ENCODE results near the gene BRICD5. TPM values are rescaled to one million over a fixed set of nuclear protein-coding genes. Genes with fewer than 3 reads are reported as not detected.

Gene BRICD5
- total RNA-seq, 1 donor from 2014 or later, result 3.7 TPM

DNA sequence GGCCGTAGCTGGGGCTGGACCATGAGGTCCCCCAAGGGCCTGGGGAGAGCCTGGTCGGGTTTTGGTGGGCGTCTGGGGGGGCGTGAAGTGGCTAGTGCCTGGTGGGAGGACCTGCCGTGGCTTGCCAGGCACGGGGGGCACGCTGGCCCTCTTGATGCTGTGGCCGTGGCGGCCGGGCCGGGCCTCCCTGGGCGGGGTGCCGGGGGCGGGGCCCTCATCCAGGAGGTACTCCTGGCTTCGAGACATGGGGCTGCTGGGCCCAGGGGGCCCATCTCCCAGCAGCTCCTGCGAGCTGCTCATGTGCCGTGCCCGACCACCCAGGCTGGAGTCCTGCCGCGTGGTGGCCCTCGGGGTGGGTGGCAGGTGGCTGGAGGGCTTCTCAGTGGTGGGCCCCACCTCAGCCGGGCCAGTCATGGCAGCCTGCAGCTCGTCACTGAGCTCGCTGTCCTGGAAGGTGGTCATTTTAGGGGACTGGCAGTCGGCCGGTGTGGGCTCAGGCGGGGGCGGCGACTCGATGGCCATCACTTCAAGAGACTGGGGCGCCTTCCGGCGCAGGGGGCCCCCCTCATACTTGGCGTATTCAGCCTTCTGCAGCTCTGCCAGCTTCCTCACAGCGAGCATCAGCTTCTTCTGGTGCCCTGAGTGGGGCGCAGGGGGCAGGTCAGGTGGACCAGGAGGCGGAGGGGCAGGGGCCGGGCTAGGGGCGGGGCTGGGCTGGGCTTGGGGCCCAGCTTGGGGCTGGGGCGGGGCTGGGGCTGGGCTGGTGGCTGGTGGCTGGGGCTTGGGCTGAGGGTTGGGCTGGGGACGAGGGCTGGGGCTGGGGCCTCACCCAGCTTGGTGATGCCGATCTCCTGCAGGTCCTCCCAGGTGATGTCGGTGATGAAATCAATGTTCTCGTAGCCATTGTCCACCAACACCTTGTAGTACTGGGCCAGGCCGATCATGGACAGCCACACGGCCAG is 29.4 kb downstream of the BRICD5 start:
- no peak for DNase-seq

GRCh38 chr16:2180461-2180860 is 30.2 kb downstream of the BRICD5 start:
- no peak for DNase-seq

- no peak for DNase-seq
Observed at GRCh38 chr16:2179576-2179975, 31.1 kb downstream of the BRICD5 start.

GRCh38 chr16:2179107-2179501 is 31.6 kb downstream of the BRICD5 start:
- DNase-seq, result no peak

DNA sequence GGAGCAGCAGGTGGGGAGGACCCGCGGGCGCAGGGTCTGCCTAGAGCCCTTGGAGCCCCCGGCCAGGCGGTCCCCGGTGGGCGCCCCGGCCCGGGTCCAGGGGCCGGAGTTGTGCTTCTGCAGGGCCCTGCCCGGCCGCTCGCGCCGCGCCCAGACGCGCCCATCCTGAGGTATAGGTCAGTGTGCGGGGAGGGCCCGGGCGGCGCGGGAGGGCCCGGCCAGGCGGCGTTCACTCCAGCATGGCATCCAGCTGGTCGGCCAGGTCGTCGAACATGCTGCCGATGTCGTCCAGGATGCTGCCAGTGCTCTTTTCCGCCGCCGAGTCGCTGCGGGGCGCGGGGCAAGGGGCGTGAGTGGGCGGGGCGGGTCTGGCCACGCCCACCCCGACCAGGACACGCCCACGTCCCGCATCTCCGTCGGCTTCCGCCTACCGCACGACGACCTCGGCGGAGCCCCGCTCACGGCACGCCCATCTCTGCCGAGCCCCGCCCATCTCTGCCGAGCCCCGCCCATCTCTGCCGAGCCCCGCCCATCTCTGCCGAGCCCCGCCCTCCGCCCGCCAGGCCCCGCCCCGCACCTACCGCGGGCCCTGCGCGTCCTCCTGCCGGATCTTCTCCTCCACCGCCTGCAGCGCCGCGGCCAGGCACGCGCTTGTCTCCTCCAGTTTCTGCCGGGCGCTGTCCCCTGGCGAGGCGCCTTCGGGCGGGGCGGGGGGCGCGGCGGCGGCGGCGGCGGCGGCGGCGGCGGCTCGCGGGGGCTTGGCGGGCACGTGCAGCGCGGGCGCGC is 32.1 kb downstream of the BRICD5 start:
- no peak for DNase-seq

DNA sequence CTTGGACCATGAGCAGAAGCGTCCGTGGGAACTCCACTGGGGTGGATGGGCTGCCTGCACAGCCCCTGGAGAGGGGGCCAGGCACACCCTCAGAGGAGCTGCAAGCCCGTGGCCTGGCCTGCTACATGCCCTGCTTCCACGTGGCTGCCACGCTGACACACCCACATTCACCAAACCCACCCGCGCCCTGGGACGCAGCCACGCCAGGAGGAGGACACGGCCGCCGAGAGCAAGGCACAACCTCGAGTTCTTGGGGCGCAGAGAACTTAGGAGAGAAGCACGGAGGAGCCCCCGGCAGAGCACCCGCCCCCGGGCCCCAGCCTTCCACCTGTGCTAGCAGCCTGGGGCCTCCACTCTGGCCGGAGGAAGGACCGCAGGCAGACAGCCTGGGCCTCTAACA is 33.1 kb downstream of the BRICD5 start:
- DNase-seq, result no peak

DNA sequence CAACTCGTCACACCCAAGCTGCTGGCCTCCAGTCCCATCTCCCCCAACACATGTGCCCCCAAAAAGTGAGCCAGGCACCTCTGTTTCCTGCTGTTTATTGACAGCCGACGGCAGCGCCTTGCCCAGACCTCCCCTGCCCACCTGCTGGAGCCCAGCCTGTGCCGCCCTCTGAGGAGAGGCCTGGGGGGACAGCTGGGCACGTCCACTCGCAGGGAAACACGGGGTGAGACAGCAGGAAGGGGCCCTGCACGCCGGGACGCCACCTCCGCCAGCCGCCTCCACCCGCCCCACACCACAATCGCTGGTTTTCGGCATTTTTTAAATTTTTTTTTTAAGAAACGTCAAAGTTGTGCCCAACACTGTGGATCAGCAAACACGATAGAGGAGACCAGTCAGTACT is 33.6 kb downstream of the BRICD5 start:
- no peak for DNase-seq

- no peak for DNase-seq
Observed at GRCh38 chr16:2176047-2176446, 34.6 kb downstream of the BRICD5 start.

GRCh38 chr16:2175454-2175853 is 35.2 kb downstream of the BRICD5 start:
- DNase-seq, result no peak

DNA sequence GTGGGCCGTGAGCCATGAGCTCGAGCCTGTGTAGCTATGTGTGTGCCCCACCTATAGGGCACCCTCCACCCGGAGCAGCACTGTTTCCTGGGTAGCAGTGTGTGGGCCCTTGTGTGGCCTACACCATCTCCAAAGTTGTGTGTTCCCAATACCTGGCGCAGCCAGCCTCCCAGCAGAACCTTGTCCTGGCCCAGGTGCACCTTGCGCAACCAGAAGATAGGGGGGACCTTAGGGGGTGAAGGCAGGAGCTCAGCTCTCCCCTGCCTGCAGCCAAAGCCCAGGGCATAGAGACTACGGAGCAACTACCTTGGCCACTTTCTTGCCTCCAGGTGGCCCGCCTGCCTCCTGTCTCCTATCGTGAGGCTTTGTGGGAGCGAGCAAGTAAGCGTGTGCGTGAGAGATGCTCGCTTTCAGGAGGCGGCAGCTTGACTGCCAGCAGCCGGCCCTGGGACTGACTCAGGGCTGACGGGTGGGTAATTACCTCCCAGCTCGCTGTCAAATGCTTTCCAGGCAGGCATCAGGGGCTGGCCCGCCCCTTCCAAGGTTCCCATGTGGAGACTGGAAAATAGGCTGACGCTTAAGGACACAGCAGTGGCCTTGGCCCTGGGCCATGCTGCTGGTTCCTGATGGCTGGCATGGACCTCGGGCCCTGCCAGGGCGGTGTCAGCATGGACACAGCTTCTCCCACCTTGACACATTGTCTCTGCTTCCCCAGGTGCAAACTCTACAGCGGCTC is 36.1 kb downstream of the BRICD5 start:
- DNase-seq, result no peak

GRCh38 chr16:2173916-2174315 is 36.7 kb downstream of the BRICD5 start:
- no peak for DNase-seq

DNA sequence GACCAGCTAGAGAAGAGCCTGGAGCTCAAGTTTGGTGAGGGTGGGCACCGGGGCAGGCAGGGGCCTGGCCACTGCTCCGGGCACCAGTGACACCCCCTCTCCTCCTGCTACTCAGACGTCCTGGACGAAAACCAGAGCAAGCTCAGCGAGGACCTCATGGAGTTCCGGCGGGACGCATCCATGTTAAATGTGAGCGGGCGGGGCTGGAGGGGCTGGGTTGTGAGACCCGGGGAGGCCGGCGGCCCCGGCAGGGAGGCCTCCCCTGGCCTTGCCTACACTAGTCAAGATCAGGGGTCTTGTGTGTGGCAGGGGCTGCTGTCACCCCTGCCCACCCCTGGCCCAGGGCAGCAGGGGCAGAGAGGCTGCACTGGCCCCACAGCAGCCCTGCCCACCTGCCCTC is 37.3 kb downstream of the BRICD5 start:
- DNase-seq, result no peak

- DNase-seq, result no peak
Observed at GRCh38 chr16:2172688-2173335, 37.9 kb downstream of the BRICD5 start.

GRCh38 chr16:2171601-2172178 is 39.0 kb downstream of the BRICD5 start:
- DNase-seq, result no peak

DNA sequence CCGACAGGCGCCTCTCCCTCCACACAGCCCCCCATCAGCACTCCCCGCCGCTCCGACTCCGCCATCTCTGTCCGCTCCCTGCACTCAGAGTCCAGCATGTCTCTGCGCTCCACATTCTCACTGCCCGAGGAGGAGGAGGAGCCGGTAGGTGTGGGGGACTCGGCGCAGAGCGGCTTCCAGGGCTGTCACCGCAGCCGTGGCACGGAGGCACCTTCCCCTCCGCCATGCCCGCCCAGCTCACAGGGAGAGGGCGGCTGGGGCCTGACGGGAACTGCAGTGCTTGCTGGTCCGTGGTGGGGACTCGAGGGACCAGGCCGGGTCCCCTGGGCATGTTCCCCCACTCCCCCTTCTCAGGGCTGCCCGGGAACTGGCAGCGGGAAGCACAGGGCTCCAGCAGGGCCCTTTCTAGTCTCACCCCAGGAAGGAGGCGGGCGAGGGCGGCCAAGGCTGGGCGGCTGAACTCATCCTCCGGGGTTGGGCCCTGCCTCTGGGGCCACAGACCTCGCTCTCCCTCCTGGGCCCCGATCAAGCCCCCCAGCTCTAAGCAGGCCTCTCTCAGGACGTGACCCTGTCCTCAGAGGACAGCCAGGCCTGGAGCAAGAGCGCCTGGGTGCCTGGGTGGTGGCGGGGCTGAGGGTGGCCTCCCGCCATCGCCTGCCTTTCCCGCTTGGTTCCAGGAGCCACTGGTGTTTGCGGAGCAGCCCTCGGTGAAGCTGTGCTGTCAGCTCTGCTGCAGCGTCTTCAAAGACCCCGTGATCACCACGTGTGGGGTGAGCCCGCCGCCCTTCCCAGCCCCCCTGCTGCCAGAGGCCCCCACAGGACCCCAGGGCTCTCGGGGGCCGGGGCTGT is 39.9 kb downstream of the BRICD5 start:
- no peak for DNase-seq

- no peak for DNase-seq
Observed at GRCh38 chr16:2170080-2170479, 40.6 kb downstream of the BRICD5 start.

DNA sequence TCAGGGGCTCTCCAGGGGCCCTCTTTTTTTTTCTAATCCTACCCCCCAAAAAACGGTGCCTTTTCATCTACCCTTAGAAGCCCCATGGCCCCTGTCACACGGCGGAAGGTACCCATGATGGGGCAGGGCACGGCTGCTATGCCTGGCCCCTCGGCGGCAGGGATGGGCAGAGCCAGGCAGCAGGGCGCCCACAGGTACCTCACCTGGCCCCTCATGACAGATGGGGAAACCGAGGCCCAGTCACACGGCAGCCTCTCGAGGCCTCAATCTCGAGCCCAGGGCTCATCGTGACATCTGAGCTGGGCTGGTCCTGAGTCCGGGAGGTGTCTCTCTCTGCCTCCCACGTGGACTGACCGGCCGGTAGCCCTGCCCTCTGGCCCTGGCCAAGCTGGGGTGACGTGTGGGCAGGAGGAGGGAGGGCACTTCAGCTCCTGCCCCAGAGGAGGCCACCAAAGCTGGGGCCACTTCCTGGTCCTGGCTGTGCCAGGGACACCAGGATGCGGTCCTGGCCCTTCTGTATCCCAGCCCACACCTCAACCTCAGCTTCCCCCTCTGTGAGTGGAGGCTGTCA is 43.5 kb downstream of the BRICD5 start:
- no peak for DNase-seq

DNA sequence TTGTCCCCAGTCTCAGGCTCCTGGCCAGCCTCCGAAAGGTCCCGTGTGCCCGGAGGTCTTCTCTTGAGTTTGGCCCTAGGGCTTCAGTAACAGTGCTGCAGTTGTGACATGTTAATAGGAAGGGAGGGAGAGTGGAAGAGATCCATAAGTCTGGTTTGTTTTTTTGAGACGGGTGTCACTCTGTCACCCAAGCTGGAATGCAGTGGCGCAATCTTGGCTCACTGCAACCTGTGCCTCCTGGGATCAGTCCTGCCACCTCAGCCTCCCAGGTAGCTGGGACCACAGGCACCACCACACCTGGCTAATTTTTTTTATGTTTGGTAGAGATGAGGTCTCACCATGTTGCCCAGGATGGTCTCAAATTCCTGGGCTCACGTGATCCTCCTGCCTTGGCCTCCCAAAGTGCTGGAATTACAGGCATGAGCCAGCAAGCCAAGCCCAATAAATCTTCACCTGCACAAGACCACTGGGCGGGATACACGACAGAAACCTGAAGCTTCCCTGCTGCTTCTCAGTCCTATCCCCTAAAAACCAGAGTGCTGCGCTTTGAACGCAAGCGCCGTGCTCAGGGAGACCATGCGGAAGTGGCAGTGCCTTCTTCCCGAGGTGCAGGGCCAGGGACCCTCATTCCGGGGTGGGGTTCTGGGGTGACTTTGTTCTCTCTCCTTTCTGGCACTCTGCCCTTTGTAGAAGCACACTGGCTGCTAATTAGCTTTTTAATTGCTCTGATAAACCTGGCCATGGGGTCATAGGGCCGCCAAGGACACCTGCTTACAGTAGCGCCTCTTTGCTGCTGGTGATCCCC is 44.2 kb downstream of the BRICD5 start:
- no peak for DNase-seq

- DNase-seq, result no peak
Observed at GRCh38 chr16:2165861-2166260, 44.8 kb downstream of the BRICD5 start.

Measured in occipital lobe (tissue), 2 donors.